CD4-positive, alpha-beta T cell (primary cell): Measurements from ENCODE around the gene LEO1. TPM values are rescaled to one million over a fixed set of nuclear protein-coding genes. Genes with fewer than 3 reads are reported as not detected.
A peak's percentile ranks its signal among the peaks of the same experiment; 100 is the strongest.

Experiments used
- ATAC-seq: fragments of 200-7000 bp; cut with Tn5 transposase; one replicate; pipeline ENCODE4 v1.10.0; 2022; ENCODE audit warnings: mild to moderate bottlenecking; ENCODE audit not compliant: poor library complexity
- CTCF ChIA-PET: fragments of 350-600 bp; sonication (Branson Sonifier 250); formaldehyde crosslinking; loops from one replicate; lab custom pipeline; 2021; ENCODE audit warnings: antibody characterized with exemption, inconsistent platforms; lab: Charles Lee
- POLR2A ChIA-PET: fragments of 350-600 bp; sonication (Branson Sonifier 250); formaldehyde crosslinking; loops from one replicate; lab custom pipeline; 2021; ENCODE audit warnings: antibody characterized with exemption, inconsistent platforms; lab: Charles Lee
- DNase-seq, 14 experiments: peaks; one replicate each; pipeline ENCODE4 v3.0.0-alpha.2; 2013 to 2020; ENCODE audit warnings: mixed read lengths in 2 of 14
- H3K27ac ChIP-seq, 2 donors: one replicate each; pipeline versions ENCODE4 v1.5.1 to v1.7.0; 2013; ENCODE audit warnings: low read length in 2 of 2, low read depth in 1 of 2, mild to moderate bottlenecking in 1 of 2
- H3K27me3 ChIP-seq, 2 experiments: 1 replicate in 1 of 2; 2 replicates in 1 of 2; pipeline versions ENCODE4 v1.6.1 to v1.7.0; 2013; ENCODE audit warnings: low read length in 2 of 2, control low read depth in 1 of 2, mild to moderate bottlenecking in 1 of 2, moderate library complexity in 1 of 2; ENCODE audit not compliant: insufficient read depth in 2 of 2, control insufficient read depth in 1 of 2
- H3K36me3 ChIP-seq: one replicate; pipeline ENCODE4 v1.6.1; 2013; ENCODE audit warnings: low read length, control low read depth; ENCODE audit not compliant: insufficient read depth
- H3K4me1 ChIP-seq: one replicate; pipeline ENCODE4 v1.6.1; 2013; ENCODE audit warnings: low read length, control low read depth; ENCODE audit not compliant: insufficient read depth
- H3K4me3 ChIP-seq: one replicate; pipeline ENCODE4 v1.5.1; 2013; ENCODE audit warnings: mild to moderate bottlenecking, low read length, moderate library complexity
- H3K9me3 ChIP-seq, 2 experiments: 1 replicate in 1 of 2; 2 replicates in 1 of 2; pipeline versions ENCODE4 v1.6.1 to v1.7.0; 2013; ENCODE audit warnings: low read length in 2 of 2, mild to moderate bottlenecking in 2 of 2, control low read depth in 1 of 2, moderate library complexity in 1 of 2; ENCODE audit not compliant: control insufficient read depth in 1 of 2, insufficient read depth in 1 of 2
- H3K27ac Mint-ChIP-seq: one replicate; pipeline ENCODE4 v1.8.0; 2020; ENCODE audit warnings: mixed read lengths
- H3K27me3 Mint-ChIP-seq: one replicate; pipeline ENCODE4 v1.8.0; 2021; ENCODE audit warnings: mixed read lengths
- H3K36me3 Mint-ChIP-seq: one replicate; pipeline ENCODE4 v1.8.0; 2021; ENCODE audit warnings: low read depth, mixed read lengths
- H3K4me1 Mint-ChIP-seq: one replicate; pipeline ENCODE4 v1.8.0; 2021; ENCODE audit warnings: low read depth, mixed read lengths
- H3K4me3 Mint-ChIP-seq: one replicate; pipeline ENCODE4 v1.8.0; 2020; ENCODE audit warnings: mild to moderate bottlenecking, mixed read lengths
- H3K9me3 Mint-ChIP-seq: one replicate; pipeline ENCODE4 v1.8.0; 2020; ENCODE audit warnings: mixed read lengths
- CTCF ChIP-seq: fragments of 200-600 bp; IDR thresholded peaks from one replicate; pipeline ENCODE4 v1.8.0; 2022; ENCODE audit warnings: antibody characterized with exemption, mild to moderate bottlenecking
- intact Hi-C, 2 experiments: fragments of 100-400 bp; cut with DNase I in 1 of 2; cut with micrococcal nuclease in 1 of 2; formaldehyde crosslinking; loops; one replicate each; pipeline versions ENCODE4 v1.15.1 to v1.9.0; 2023 to 2025; cut with DNase I, micrococcal nuclease
- total RNA-seq, 174 experiments: library from RNA in 2 of 174; stranded (reverse) in 2 of 174; gene quantifications; one replicate each; pipeline ENCODE4 v1.2.3 and lab custom pipeline; 2021 to 2026

Gene LEO1
- total RNA-seq, 2 experiments from 2014 or later: 6.2 to 6.7 TPM

GRCh38 chr15:51982013-51982769 is 10.6 kb upstream of the LEO1 start:
- DNase-seq (peak in 11 of 14 experiments; percentile 1 to 83 (median 36)), ATAC-seq (peak; percentile 97)
- no peaks in the 10 kb centered on the region for H3K36me3 Mint-ChIP-seq
- CTCF ChIA-PET: interaction anchor here (2.2 kb wide), 1 partner anchor 96 kb away, joined by 9 read pairs; no protein-coding TSS in a partner anchor
- H3K9me3 Mint-ChIP-seq: no peaks in the 10 kb centered on the region
- H3K9me3 ChIP-seq: no peaks in the 10 kb centered on the region
- no peak overlapping the region for H3K27ac ChIP-seq
- H3K27me3 ChIP-seq: no peaks in the 10 kb centered on the region
- no peaks in the 10 kb centered on the region for H3K27me3 Mint-ChIP-seq
- peak overlapping the region; percentile 84 for H3K4me3 Mint-ChIP-seq
- no peaks in the 10 kb centered on the region for H3K36me3 ChIP-seq
- H3K4me3 ChIP-seq: peak overlapping the region; percentile 34
- intact Hi-C loops: loop anchor here (1.0 to 5.0 kb wide), 8 partner anchors 35 to 245 kb away; partner anchors contain the start of gene MAPK6 (in 2 of the 2)
- POLR2A ChIA-PET: interaction anchor here (0.9 to 2.6 kb wide), 5 partner anchors 11 to 198 kb away, joined by 3 to 24 read pairs (median 4); partner anchors contain the start of gene LEO1
- H3K4me1 ChIP-seq: peaks cover 8% of the 10 kb centered on the region
- peak; percentile 75 for TF ChIP-seq CTCF
- H3K4me1 Mint-ChIP-seq: peaks cover 11% of the 10 kb centered on the region
- H3K27ac Mint-ChIP-seq: peak overlapping the region; percentile 74

GRCh38 chr15:51973775-51974174 is 2.2 kb upstream of the LEO1 start:
- no peak for DNase-seq
- H3K4me1 ChIP-seq: peaks cover 19% of the 10 kb centered on the region
- no peak for TF ChIP-seq CTCF
- POLR2A ChIA-PET: no interaction called here
- H3K36me3 ChIP-seq: no peaks in the 10 kb centered on the region
- H3K27me3 Mint-ChIP-seq: no peaks in the 10 kb centered on the region
- CTCF ChIA-PET: interaction anchor here (0.7 kb wide), 1 partner anchor 103 kb away, joined by 3 read pairs; no protein-coding TSS in a partner anchor
- no peak overlapping the region for H3K27ac ChIP-seq
- peaks cover 0 to under 1% of the 10 kb centered on the region in 2 experiments for H3K9me3 ChIP-seq
- no peak for ATAC-seq
- peaks cover 22% of the 10 kb centered on the region for H3K4me1 Mint-ChIP-seq
- H3K27me3 ChIP-seq: no peaks in the 10 kb centered on the region
- H3K4me3 Mint-ChIP-seq: no peak overlapping the region
- no peaks in the 10 kb centered on the region for H3K9me3 Mint-ChIP-seq
- H3K27ac Mint-ChIP-seq: no peak overlapping the region
- peaks cover 14% of the 10 kb centered on the region for H3K36me3 Mint-ChIP-seq
- H3K4me3 ChIP-seq: no peak overlapping the region
- intact Hi-C loops: loop anchor here in 1 of 2 experiments (10.0 kb wide), 1 partner anchor 761 kb away; no protein-coding TSS in a partner anchor

GRCh38 chr15:51973220-51973619 is 1.6 kb upstream of the LEO1 start:
- POLR2A ChIA-PET: interaction anchor here (1.3 to 3.3 kb wide), 3 partner anchors 47 to 206 kb away, joined by 3 to 35 read pairs (median 14); no protein-coding TSS in a partner anchor

More at GRCh38 chr15:51973220-51973619, 1.6 kb upstream of the LEO1 start:
- no peak for ATAC-seq
- Histone ChIP-seq H3K9me3 (peaks cover under 1 to 6% of the 10 kb centered on the region in 2 experiments), H3K4me3 (no peak overlapping the region), H3K36me3 (no peaks in the 10 kb centered on the region), H3K27me3 (no peaks in the 10 kb centered on the region), H3K4me1 (peaks cover 19% of the 10 kb centered on the region), H3K27ac (no peak overlapping the region)
- peaks cover 22% of the 10 kb centered on the region for H3K4me1 Mint-ChIP-seq
- intact Hi-C loops: loop anchor here in 1 of 2 experiments (10.0 kb wide), 1 partner anchor 762 kb away; no protein-coding TSS in a partner anchor
- CTCF ChIA-PET: no interaction called here
- no peaks in the 10 kb centered on the region for H3K9me3 Mint-ChIP-seq
- no peaks in the 10 kb centered on the region for H3K27me3 Mint-ChIP-seq
- no peak overlapping the region for H3K4me3 Mint-ChIP-seq
- no peak overlapping the region for H3K27ac Mint-ChIP-seq
- no peak for DNase-seq
- peaks cover 14% of the 10 kb centered on the region for H3K36me3 Mint-ChIP-seq
- TF ChIP-seq CTCF: no peak
